Breast epithelium (tissue), 3 donors: Measurements from ENCODE around the gene SSR3.

Experiments
- CTCF ChIP-seq, 3 donors: fragments of 450-650 bp; IDR thresholded peaks; one replicate each; pipeline ENCODE4 v1.5.1; 2016 to 2017; ENCODE audit warnings: antibody characterized with exemption in 3 of 3, mild to moderate bottlenecking in 3 of 3, moderate library complexity in 3 of 3
- POLR2A ChIP-seq: fragments of 450-650 bp; IDR thresholded peaks from one replicate; pipeline ENCODE4 v1.6.1; 2016; ENCODE audit warnings: antibody characterized with exemption, mild to moderate bottlenecking, moderate library complexity

DNA sequence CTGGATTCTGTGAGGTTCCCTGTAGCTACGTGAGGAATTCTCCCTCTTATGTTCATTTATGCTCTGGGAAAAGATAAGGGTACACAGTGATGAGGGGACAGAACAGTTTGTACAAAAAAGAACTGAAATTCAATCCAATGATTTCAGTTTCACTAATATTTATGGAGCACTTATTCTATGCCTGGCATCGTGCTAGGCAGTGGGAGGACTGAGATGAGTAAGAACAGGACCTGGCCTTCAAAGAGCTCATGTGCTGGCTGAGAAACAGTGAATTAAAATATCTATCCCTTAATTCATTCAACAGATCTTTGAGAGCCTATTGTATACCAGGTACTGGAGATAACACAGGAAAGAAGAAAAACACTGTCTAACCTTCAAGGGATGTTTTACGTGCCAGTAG is 22.2 kb downstream of the SSR3 start:
- TF ChIP-seq CTCF (IDR thresholded peaks at IDR 0.05) (no peak), POLR2A (no peak)
